AG09319 (cell line): ENCODE results near the gene KCNJ12.
"Not testable (repeated sequence)": the region's sequence is repeated elsewhere in the genome, so short reads cannot be mapped to it uniquely, and the experiment has no call there.

Source experiments
- DNase-seq: peaks from one replicate; pipeline ENCODE4 v3.0.0-alpha.2; 2010; ENCODE audit warnings: low read depth; ENCODE audit errors: extremely low read depth
- TF ChIP-seq, protein P1 (sequence below): IDR thresholded peaks from 2 replicates; pipeline ENCODE4 v1.5.1; 2011; ENCODE audit warnings: low read depth, mild to moderate bottlenecking, inconsistent platforms, low read length, moderate library complexity

Gene KCNJ12

DNA sequence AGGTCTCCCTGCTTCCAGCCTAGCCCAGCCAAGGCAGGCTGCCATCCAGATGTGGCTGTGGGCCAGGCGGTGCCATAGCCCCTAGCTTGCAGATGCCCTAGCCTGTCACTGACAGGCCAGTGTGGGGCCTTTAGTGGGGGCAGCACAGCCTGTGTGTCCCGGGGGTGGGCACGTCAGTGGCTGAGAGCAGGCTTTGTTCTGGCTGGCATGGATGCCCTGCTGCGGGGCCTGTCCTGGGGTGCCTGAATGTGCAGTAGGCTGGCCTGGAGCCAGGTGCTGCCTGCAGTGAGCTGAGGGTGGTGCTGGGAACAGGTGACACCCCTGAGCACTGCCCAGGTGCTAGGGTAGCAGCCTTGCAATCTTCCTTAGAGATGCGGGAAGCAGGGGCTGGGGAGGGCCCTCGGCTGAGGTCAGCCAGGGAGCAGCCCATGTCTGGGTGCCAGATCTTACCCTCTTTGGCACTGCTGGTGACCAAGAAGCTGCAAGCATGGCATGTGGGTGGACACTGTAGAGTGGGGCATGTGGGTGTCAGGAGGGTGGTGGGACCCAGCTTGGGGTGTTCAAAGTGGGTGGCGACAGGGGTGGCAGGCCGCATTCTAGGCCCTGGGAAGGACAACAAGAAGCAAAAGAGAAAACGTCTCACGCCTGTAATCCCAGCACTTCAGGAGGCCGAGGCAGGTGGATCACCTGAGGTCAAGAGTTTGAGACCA lies 37.6 kb downstream of the KCNJ12 start:
- not testable (repeated sequence) for DNase-seq

DNA sequence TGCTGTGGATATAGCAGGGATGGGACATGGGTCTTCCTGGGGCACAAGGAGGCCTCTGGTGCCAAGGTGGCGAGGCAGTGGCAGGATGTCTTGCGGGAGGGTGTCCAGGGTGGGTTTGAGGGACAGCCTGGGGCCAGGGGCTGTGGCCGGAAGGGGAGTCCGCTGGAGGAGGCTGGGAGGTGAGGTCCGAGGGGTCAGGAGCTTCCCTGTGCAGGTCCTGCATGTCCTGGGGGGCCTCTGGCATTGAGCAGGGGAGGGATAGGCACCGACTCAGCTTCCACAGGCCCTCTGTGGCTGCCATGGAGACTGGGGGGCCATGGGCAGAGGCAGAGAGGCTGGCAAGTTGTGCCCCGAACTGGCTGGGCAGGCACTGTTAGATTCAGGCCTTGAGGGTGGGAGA lies 38.5 kb downstream of the KCNJ12 start:
- not testable (repeated sequence) for DNase-seq

DNA sequence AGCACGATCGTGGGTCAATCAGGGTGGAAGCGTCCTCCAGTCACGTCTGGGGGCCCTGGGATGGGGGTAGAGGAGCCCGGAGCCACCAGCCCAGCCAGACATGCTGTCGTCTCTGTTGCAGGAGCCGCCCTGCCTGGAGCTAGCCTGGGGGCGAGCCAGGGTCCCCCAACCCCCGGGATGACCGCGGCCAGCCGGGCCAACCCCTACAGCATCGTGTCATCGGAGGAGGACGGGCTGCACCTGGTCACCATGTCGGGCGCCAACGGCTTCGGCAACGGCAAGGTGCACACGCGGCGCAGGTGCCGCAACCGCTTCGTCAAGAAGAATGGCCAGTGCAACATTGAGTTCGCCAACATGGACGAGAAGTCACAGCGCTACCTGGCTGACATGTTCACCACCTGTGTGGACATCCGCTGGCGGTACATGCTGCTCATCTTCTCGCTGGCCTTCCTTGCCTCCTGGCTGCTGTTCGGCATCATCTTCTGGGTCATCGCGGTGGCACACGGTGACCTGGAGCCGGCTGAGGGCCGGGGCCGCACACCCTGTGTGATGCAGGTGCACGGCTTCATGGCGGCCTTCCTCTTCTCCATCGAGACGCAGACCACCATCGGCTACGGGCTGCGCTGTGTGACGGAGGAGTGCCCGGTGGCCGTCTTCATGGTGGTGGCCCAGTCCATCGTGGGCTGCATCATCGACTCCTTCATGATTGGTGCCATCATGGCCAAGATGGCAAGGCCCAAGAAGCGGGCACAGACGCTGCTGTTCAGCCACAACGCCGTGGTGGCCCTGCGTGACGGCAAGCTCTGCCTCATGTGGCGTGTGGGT lies 39.2 kb downstream of the KCNJ12 start:
- not testable (repeated sequence) for DNase-seq

DNA sequence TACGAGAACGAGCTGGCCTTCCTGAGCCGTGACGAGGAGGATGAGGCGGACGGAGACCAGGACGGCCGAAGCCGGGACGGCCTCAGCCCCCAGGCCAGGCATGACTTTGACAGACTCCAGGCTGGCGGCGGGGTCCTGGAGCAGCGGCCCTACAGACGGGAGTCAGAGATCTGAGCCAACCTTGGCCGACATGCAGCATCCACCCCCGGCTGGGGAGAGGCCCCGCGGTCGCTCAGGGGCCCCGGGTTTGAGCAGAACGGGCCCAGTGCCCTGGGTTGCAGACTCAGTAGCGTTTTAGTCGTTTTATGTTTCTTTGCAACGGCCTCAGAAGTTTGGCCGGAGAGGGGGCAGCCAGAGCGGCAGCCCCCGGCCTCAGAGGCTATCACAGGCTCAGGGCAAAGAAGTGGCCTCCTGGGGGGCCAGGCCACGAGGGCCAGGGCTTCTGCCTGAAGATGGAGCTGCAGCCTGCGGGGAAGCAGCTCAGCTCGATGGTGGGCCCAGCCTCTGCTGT lies 40.4 kb downstream of the KCNJ12 start:
- not testable (repeated sequence) for DNase-seq

DNA sequence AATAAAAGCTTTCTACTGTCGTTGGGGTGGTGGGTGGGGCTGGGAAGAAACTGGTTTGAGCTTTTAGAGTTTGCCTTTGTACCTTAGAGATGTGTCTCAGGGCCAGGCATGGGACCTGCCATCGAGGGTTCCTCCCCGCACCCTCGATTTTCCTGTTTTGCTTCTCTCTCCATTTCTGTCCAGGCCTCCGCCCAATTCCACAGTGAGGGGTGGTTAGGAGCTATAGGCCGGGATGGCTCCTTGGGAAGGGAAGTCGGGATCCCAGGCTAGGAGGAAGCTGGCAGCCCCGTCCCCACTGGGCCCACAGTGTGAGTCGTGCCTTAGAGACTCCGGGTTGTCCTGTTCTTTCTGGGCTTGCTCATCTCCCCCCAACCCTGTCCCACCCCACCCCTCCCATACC lies 41.2 kb downstream of the KCNJ12 start:
- DNase-seq: not testable (repeated sequence)

DNA sequence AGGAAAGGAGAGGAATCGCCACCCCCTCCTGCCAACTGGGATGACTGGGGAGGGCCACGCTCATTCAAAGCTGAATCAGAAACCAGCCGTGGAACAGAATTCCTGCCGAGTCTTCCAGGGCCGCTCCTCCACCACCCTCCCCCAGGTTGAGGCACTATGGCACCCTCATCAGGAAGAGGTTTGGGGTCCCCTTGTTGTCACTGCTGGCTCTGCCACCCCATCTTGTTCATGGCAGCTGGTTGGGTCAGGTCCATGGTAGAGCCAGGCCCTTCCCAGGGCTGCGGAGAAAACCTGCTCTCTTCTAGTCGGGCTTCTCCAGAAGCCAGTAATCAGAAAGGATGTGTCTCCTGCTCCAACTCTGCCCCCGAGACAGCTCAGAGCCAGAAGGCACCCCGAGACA lies 41.8 kb downstream of the KCNJ12 start:
- TF ChIP-seq, protein P1, sequence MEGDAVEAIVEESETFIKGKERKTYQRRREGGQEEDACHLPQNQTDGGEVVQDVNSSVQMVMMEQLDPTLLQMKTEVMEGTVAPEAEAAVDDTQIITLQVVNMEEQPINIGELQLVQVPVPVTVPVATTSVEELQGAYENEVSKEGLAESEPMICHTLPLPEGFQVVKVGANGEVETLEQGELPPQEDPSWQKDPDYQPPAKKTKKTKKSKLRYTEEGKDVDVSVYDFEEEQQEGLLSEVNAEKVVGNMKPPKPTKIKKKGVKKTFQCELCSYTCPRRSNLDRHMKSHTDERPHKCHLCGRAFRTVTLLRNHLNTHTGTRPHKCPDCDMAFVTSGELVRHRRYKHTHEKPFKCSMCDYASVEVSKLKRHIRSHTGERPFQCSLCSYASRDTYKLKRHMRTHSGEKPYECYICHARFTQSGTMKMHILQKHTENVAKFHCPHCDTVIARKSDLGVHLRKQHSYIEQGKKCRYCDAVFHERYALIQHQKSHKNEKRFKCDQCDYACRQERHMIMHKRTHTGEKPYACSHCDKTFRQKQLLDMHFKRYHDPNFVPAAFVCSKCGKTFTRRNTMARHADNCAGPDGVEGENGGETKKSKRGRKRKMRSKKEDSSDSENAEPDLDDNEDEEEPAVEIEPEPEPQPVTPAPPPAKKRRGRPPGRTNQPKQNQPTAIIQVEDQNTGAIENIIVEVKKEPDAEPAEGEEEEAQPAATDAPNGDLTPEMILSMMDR: no peak
- no peak for DNase-seq

DNA sequence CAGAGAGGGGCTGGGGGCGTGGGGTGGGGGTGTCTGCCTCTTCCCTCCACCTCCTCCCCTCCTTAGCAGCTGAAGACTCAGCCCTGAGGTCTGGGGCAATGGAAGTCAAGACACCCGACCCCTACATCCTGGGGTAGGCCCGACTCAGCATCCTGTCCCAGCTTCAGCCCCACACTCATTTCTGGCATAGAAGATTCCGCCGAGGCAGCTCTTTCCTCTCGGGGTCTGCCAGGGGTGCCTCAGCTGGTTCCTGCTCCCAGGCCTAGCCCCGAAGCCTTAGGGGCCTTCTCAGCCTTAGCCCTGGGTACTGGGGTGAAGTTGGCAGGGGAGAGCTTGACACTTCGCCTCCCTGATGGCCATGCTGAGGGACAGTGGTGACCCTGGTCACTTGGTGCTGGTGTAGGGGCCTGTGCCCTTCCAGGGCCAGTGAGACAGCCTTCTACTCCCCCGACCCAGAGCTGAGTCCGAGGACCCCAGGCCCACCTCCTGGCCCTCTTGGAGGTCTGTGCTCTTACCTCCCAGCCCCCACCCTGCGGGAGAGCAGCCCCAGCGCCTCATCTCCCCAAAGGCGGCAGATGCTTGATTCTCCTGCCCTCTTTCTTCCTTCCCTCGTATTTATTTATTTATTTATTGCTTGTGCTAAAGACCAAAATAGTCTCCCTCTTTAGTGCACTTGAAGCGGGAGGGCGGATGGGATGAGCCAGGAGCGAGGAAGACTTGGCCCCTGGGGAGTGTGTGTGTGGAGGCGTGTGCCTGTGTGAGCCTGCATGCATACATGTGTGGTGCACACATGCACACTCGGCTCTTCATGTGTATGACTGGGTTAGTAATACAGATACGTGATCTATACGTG lies 42.5 kb downstream of the KCNJ12 start:
- no peak for DNase-seq

DNA sequence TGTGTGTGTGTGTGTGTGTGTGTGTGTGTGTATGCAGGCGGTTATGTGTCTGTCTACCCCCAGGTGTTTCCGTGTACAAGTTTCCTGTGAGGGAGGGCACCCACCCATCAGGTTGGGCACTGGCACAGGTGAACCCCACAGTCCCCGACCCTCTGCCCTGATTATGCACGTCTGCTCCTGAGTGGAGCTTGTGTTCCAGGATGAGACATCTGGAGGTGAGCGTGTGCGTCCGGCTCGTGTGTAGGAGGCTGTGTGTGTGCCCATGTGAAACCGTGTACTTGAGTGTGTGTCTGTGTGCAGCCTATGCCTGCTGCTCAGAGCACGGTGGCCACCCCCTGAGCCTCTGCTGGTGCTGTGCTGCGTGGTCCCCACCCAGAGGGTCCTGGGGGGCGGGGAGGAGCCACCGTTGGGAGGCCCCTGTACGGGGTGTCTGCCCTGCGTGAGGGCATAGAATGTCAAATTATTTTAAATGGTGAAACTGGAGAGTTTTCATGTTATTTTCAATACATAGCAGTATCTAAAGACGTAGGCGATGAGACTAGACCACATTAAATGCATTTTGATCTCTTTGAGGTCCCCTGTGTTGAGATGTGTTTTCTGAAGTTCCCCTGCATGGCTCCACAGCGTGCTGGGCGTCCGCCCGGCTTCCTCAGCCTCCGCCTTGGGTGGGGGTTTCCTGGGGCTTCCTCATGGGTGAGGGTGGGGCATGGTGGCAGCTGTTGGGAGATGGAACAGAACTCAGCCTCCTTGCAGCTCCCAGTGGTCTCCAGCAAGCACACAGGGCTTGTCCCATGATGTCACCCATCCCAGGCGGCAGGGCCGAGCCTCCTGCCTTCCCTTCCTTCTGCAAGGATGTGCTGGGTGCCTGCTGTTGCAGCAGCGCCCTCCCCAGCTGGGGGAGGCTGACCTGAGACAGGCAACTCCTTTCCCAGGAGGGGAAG lies 43.4 kb downstream of the KCNJ12 start:
- TF ChIP-seq, protein P1: no peak
- DNase-seq: no peak

More for the DNA sequence above, 42.5 kb downstream of the KCNJ12 start:
- TF ChIP-seq, protein P1: no peak

DNA sequence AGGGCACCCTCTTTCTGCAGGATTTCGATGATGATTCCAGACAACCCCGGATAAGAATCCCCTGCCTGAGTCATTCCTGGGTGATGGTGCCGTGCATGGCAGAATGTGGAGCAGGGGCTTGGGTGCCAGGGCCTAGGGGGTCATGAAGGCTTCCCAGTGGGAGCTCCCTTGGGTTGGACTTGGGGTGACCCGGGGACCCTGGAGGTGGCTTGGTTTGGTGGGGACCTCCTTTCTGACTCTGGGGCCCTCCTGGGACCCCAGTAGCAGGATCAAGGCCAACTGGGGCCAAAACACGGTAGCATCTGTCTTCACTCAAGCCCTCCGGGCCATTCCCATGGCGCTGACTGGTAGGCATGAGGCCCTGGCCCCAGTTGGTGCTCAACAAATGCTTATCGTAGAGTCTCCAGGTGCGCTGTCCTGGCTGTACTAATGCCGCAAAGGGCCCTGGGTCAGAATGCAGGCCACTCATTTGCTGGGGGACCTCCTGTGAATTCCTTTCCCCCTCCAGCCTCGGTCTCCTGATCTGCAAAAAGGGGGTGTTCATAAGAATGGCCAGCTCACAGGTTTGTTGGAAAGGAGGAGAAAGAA lies 44.4 kb downstream of the KCNJ12 start:
- DNase-seq: not testable (repeated sequence)

DNA sequence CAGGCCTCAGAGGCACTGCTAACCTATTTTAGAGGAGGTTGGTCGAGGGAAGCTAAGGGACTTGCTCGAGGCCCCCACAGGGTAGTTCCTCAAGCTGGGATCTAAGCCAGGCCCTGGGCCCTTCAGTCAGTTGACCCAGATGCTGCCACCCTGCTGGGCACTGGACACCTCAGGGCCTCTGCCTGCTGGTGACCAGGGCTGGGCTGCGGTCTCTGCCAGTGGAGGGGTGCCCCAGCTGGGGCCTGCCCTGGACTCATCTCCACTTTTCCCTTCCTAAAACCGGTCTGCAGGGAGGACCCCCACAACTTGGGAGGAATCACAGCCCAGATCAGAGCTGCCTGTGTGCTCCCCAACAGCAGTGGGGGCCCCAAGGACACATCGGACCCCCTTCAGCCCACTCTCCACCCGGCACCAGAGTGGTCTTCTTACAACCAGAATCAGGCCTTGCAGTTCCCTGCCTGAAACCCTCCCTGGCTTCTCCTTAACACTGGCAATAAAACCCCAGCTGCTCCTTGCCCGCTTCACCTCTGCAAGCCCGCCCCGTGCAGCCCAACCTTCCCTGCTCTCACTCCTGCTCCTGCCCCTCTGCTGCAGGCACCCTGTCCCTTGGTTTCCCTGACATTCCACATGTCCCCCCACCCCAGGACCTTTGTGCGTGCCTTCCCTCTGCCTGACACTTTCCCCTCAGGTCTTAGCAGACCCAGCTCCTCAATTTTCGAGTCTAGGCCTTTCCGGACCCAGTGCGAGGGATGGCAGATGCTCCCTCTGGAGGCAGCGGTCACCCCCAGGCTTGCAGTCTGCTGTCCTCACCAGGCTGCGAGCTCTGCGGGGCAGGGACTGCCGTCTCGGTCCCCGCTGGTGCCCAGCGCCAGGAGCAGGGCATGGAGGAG lies 45.5 kb downstream of the KCNJ12 start:
- not testable (repeated sequence) for DNase-seq

DNA sequence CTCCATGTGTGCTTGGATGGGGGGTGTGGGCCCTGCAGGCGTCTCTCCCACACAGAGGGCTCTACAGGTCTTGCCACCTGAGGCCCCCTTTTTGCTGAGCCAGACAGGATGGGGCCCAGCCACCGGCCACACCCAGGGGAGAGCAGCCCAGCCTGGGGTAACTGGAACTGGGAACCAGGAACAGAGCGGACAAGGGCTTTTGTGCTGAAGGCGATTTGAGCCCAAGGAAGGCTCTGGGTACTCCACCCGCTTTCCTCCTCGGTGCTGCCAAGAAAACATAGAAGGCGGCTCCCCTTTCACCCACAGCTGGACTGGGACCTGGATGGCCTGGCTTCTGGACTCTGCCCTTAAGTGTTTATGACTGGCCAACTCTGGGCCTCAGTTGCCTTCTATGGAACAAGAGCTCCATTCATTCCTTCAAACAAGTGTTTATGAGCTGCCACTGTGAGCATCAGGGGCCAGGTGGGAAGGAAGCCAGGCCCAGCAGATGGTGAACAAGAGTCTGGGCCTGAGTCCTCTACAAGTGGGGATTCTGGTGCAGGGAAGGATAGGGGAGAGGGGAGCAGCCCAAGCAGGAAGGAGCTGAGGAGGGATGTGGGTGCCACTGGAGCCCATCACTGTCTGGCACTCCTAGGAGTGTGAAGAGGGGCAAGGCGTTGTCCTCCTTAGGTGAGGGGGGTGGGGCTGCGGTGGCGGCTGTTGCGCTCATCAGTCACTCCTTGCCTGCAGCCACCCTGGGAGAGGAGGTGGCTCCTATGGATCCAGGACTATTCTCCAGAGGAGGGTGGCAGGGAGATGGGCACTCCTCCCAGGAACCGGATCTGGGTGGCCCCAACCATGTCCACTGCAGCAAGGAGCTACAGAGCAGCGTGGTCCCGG lies 46.4 kb downstream of the KCNJ12 start:
- DNase-seq: not testable (repeated sequence)

DNA sequence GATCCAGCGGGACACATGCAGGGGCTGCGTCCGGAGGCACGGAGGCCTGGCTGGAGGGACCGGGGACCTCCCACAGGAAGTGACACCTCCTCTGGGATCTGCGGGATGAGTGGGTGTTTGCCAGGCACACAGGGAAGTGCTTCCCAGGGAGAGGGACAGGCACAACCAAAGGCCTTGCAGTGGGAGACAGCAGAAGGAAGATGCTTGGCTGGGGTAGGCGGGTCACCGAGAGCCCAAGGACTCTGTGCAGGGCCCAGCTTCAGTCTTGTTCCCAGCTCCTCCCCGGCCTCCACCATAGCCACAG lies 47.0 kb downstream of the KCNJ12 start:
- DNase-seq: not testable (repeated sequence)

DNA sequence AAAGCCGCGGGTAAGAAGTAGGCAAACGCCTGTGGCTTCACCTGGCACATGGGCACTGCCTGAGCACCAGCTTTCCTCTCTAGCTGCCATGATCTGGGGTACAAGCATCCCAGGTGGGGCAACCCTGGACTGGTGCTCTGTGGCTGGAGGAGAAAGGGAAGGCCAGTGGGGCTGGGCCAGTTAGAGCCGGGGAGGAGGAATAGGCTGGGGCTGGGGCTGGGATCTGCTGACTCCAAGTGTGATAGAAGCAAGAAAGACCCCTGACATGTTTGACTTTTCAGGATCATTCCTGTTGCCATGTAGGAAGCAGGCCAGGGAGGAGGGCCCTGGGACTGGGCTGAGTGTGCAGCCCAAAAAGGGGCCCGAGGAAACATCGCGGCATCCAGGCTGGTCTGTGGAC lies 48.5 kb downstream of the KCNJ12 start:
- not testable (repeated sequence) for DNase-seq
